Measurements from ENCODE around the gene ACP4.
"Not testable (repeated sequence)": the region's sequence is repeated elsewhere in the genome, so short reads cannot be mapped to it uniquely, and the experiment has no call there.

The ACP4 gene, protein sequence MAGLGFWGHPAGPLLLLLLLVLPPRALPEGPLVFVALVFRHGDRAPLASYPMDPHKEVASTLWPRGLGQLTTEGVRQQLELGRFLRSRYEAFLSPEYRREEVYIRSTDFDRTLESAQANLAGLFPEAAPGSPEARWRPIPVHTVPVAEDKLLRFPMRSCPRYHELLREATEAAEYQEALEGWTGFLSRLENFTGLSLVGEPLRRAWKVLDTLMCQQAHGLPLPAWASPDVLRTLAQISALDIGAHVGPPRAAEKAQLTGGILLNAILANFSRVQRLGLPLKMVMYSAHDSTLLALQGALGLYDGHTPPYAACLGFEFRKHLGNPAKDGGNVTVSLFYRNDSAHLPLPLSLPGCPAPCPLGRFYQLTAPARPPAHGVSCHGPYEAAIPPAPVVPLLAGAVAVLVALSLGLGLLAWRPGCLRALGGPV

DNA sequence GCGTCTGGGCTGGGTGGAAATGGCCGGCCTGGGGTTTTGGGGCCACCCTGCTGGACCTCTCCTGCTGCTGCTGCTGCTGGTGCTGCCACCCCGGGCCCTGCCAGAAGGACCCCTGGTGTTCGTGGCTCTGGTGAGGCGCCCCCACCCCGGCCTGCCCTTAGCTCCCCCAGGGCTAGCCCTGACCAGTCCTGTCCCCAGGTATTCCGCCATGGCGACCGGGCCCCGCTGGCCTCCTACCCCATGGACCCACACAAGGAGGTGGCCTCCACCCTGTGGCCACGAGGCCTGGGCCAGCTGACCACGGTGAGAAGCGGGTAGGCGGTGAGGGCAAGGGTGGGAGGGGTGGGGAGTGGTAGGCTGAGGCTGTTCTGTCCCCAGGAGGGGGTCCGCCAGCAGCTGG is at the start of gene ACP4:
Gene ACP4, plus strand, starts transcription at position 20 of the 400 bp plus-strand sequence. Its CDS starts 0 bp downstream, at position 20.
- no peaks in the 10 kb centered on the region for H3K27me3 ChIP-seq (ENCODE audit: control insufficient read depth, insufficient read depth, low read length)
- 0 out of 2 replicates have a peak, but pooled peaks cover 1% of the 10 kb centered on the region for H3K4me1 ChIP-seq (ENCODE audit: control insufficient read depth, insufficient read depth, low read length)
- H3K36me3 ChIP-seq (ENCODE audit: control insufficient read depth, insufficient read depth, low read length): no peaks in the 10 kb centered on the region
- WGBS (ENCODE audit: insufficient coverage, insufficient read length): no CpG with 5 or more reads among the region's 15 CpGs
- H3K27ac ChIP-seq (ENCODE audit: low read length): no peak within 1 kb of the TSS
- H3K9me3 ChIP-seq (ENCODE audit: control insufficient read depth, insufficient read depth, low read length): no peaks in the 10 kb centered on the region
- no peak within 1 kb of the TSS for H3K4me3 ChIP-seq (ENCODE audit: low read length)
- DNase-seq (ENCODE audit: low read depth, low spot score): no peak

DNA sequence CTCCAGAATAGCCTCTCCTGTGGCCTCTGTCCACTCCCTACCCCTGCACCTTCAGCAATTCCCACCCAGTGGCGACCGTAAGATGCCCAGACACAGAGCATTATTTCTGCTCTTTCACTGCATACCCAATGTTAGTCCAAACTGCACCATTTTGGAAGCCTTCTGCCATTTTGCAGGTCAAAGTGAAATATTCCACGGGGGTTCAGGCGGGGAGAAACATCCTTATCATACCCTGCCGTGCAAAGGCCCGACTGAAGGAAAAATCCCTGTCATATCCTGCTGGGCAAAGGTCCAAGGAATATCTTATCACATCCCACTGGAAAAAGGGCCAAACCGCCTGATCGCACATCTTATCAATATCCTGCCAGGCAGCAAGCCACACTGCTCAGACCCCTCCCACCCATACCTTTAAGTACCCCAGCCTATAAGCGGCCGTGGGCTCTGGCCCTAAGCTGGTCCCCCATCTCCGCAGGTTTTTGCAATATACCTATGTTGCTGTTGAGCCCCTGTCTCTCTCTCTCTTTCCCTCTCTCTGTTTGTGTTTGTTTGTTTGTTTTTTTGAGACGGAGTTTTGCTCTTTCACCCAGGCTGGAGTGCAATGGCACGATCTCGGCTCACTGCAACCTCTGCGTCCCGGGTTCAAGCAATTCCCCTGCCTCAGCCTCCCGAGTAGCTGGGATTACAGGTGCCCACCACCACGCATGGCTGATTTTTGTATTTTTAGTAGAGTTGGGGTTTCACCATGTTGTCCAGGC is 48.9 kb upstream of the ACP4 start:
- no peaks in the 10 kb centered on the region for H3K4me1 ChIP-seq (ENCODE audit: control insufficient read depth, insufficient read depth, low read length)
- no peak for DNase-seq (ENCODE audit: low read depth, low spot score)
- no peak overlapping the region for H3K27ac ChIP-seq (ENCODE audit: low read length)
- H3K27me3 ChIP-seq (ENCODE audit: control insufficient read depth, insufficient read depth, low read length): no peaks in the 10 kb centered on the region
- no CpG with 5 or more reads among the region's 18 CpGs for WGBS (ENCODE audit: insufficient coverage, insufficient read length)
- peaks cover 17% of the 10 kb centered on the region for H3K9me3 ChIP-seq (ENCODE audit: control insufficient read depth, insufficient read depth, low read length)
- no peak overlapping the region for H3K4me3 ChIP-seq (ENCODE audit: low read length)
- no peaks in the 10 kb centered on the region for H3K36me3 ChIP-seq (ENCODE audit: control insufficient read depth, insufficient read depth, low read length)

DNA sequence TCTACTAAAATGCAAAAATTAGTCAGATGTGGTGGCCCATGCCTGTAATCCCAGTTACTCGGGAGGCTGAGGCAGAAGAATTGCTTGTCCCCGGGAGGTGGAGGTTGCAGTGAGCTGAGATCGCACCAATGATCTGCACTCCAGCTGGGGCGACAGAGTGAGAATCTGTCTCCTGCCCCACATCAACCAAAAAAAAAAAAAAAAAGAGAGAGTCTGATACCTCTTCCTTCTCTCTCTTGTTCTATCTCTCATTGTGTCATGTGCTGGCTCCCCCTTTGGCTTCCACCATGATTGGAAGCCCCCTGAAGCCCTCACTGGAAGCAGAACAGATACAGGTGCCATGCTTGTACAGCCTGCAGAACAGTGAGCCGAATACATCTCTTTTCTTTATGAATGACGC is 46.7 kb upstream of the ACP4 start:
- Histone ChIP-seq H3K4me1 (ENCODE audit: control insufficient read depth, insufficient read depth, low read length) (no peaks in the 10 kb centered on the region), H3K27ac (ENCODE audit: low read length) (no peak overlapping the region), H3K4me3 (ENCODE audit: low read length) (no peak overlapping the region), H3K27me3 (ENCODE audit: control insufficient read depth, insufficient read depth, low read length) (no peaks in the 10 kb centered on the region), H3K9me3 (ENCODE audit: control insufficient read depth, insufficient read depth, low read length) (peaks cover 16% of the 10 kb centered on the region), H3K36me3 (ENCODE audit: control insufficient read depth, insufficient read depth, low read length) (no peaks in the 10 kb centered on the region)
- WGBS (ENCODE audit: insufficient coverage, insufficient read length): no CpG with 5 or more reads among the region's 6 CpGs
- no peak for DNase-seq (ENCODE audit: low read depth, low spot score)

DNA sequence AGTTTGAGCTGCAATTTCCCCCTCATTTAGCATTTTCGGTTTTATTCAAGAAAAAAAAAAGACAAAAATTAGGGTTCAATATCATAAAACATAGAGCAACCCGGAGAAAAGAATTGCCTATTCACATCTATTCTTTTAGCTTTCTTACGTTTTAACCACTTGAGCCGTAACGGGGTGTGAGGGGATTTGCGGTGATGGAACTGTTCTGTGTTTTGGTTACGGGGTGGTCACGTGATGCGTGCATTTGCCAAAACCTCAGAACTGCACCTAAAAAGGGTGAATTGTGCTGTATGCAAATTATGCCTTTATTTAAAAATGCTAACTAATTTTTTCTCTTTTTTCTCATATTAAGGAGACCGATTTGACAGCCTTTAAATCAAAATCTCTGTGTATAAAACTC is 45.0 kb upstream of the ACP4 start:
- Histone ChIP-seq H3K4me3 (ENCODE audit: low read length) (no peak overlapping the region), H3K27ac (ENCODE audit: low read length) (no peak overlapping the region), H3K27me3 (ENCODE audit: control insufficient read depth, insufficient read depth, low read length) (no peaks in the 10 kb centered on the region), H3K9me3 (ENCODE audit: control insufficient read depth, insufficient read depth, low read length) (peaks cover 8% of the 10 kb centered on the region), H3K4me1 (ENCODE audit: control insufficient read depth, insufficient read depth, low read length) (no peaks in the 10 kb centered on the region), H3K36me3 (ENCODE audit: control insufficient read depth, insufficient read depth, low read length) (no peaks in the 10 kb centered on the region)
- no peak for DNase-seq (ENCODE audit: low read depth, low spot score)
- no CpG with 5 or more reads among the region's 10 CpGs for WGBS (ENCODE audit: insufficient coverage, insufficient read length)

DNA sequence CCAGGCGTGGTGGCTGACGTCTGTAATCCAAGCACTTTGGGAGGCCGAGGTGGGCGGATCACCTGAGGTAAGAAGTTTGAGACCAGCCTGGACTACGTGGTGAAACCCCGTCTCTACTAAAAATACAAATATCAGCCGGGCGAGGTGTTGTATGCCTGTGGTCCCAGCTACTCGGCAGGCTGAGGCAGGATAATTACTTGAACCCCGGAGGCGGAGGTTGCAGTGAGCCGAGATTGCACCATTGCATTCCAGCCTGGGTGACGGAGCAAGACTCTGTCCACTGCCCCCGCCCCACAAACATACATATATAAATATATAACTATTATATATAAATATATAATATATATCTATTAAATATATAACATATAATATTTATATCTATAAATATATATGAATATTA is 43.1 kb upstream of the ACP4 start:
- H3K27me3 ChIP-seq (ENCODE audit: control insufficient read depth, insufficient read depth, low read length); H3K27ac ChIP-seq (ENCODE audit: low read length); H3K9me3 ChIP-seq (ENCODE audit: control insufficient read depth, insufficient read depth, low read length); H3K36me3 ChIP-seq (ENCODE audit: control insufficient read depth, insufficient read depth, low read length); DNase-seq (ENCODE audit: low read depth, low spot score); H3K4me3 ChIP-seq (ENCODE audit: low read length); H3K4me1 ChIP-seq (ENCODE audit: control insufficient read depth, insufficient read depth, low read length): not testable (repeated sequence)
- WGBS (ENCODE audit: insufficient coverage, insufficient read length): no CpG with 5 or more reads among the region's 14 CpGs

DNA sequence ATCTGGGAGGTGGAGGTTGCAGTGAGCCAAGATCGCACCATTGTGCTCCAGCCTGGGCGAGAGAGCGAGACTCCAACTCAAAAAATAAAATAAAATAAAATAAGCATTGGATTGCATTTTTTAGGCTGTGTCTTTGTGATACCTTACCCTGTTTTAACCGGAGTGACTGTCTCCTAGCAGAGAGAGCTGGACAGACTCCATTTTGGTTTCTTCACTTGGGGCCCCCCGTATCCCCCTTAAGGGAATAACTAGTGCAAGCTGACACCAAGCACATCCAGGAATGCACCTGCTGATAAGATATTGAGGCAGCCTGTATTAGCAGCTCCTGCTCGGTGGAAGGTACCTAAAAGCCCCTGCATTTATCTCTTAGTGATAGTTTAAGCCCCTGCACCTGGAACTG is 40.7 kb upstream of the ACP4 start:
- Histone ChIP-seq H3K36me3 (ENCODE audit: control insufficient read depth, insufficient read depth, low read length) (no peaks in the 10 kb centered on the region), H3K4me1 (ENCODE audit: control insufficient read depth, insufficient read depth, low read length) (no peaks in the 10 kb centered on the region), H3K9me3 (ENCODE audit: control insufficient read depth, insufficient read depth, low read length) (no peaks in the 10 kb centered on the region; the same call in none of the 2 replicates), H3K4me3 (ENCODE audit: low read length) (no peak overlapping the region), H3K27me3 (ENCODE audit: control insufficient read depth, insufficient read depth, low read length) (no peaks in the 10 kb centered on the region), H3K27ac (ENCODE audit: low read length) (no peak overlapping the region)
- no peak for DNase-seq (ENCODE audit: low read depth, low spot score)
- WGBS (ENCODE audit: insufficient coverage, insufficient read length): no CpG with 5 or more reads among the region's 6 CpGs

DNA sequence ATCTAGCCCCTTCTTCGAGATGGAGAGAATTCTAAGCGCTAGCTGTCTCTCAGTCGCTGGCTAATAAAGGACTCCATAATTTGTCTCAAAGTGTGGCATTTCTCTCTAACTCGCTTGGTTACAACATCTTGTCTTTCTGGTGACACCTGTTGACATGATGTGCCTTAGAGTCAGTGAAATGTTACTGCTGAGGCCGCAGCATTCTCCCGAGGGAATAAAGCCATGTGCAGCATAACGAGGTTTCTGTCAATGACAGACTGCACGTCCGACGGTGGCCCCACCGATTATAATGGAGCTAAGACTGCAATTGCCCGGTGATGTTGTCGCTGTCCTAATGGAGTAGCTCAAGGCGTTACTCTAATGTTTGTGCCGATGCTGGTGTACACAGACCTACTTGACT is 40.2 kb upstream of the ACP4 start:
- H3K36me3 ChIP-seq (ENCODE audit: control insufficient read depth, insufficient read depth, low read length): no peaks in the 10 kb centered on the region
- no peaks in the 10 kb centered on the region; the same call in none of the 2 replicates for H3K9me3 ChIP-seq (ENCODE audit: control insufficient read depth, insufficient read depth, low read length)
- DNase-seq (ENCODE audit: low read depth, low spot score): no peak
- H3K4me3 ChIP-seq (ENCODE audit: low read length): no peak overlapping the region
- no peak overlapping the region for H3K27ac ChIP-seq (ENCODE audit: low read length)
- no peaks in the 10 kb centered on the region for H3K27me3 ChIP-seq (ENCODE audit: control insufficient read depth, insufficient read depth, low read length)
- WGBS (ENCODE audit: insufficient coverage, insufficient read length): no CpG with 5 or more reads among the region's 15 CpGs
- H3K4me1 ChIP-seq (ENCODE audit: control insufficient read depth, insufficient read depth, low read length): no peaks in the 10 kb centered on the region

DNA sequence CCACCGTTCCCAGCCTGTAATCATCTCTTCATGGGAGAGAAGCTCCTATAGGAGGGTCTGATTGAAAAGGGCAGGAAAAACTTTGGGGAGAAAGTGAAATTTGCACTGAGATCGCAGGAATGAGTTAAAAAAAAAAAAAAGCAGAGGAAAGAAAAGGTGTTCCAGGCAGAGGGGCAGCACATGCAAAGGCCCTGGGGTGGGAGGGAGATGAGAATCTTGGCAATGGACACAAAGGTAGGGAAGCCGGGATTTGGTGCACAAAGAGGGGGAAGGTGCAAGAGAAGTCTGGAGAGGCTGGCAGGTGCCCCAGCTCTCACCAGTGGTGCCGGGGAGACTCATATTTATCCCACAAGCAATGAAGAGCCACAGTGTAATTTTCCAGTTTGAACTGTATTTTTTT is 36.3 kb upstream of the ACP4 start:
- no peak for DNase-seq (ENCODE audit: low read depth, low spot score)
- no peaks in the 10 kb centered on the region for H3K27me3 ChIP-seq (ENCODE audit: control insufficient read depth, insufficient read depth, low read length)
- WGBS (ENCODE audit: insufficient coverage, insufficient read length): no CpG with 5 or more reads among the region's 4 CpGs
- no peak overlapping the region for H3K27ac ChIP-seq (ENCODE audit: low read length)
- H3K36me3 ChIP-seq (ENCODE audit: control insufficient read depth, insufficient read depth, low read length): no peaks in the 10 kb centered on the region
- H3K4me3 ChIP-seq (ENCODE audit: low read length): no peak overlapping the region
- H3K9me3 ChIP-seq (ENCODE audit: control insufficient read depth, insufficient read depth, low read length): no peaks in the 10 kb centered on the region; the same call in none of the 2 replicates
- no peaks in the 10 kb centered on the region for H3K4me1 ChIP-seq (ENCODE audit: control insufficient read depth, insufficient read depth, low read length)

DNA sequence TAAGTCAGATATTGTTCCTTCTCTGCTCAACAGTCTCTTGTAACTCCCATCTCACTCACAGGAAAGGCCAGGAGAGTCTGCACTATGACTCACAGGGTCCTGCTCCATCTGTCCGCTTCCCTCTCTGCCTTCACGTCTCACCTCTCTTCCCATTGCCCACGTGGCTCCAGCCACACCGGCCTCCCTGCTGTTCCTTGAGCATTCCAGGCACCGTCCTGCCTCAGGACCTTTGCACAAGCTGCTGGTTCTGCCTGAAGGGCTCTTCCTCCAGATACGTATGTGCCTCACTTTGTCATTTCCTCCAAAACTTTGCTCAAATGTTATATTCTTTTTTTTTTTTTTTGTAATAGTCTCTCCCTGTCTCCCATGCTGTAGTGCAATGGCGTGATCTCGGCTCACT is 34.0 kb upstream of the ACP4 start:
- H3K4me1 ChIP-seq (ENCODE audit: control insufficient read depth, insufficient read depth, low read length); H3K27me3 ChIP-seq (ENCODE audit: control insufficient read depth, insufficient read depth, low read length); H3K4me3 ChIP-seq (ENCODE audit: low read length); H3K9me3 ChIP-seq (ENCODE audit: control insufficient read depth, insufficient read depth, low read length); H3K27ac ChIP-seq (ENCODE audit: low read length); H3K36me3 ChIP-seq (ENCODE audit: control insufficient read depth, insufficient read depth, low read length); DNase-seq (ENCODE audit: low read depth, low spot score): not testable (repeated sequence)
- WGBS (ENCODE audit: insufficient coverage, insufficient read length): no CpG with 5 or more reads among the region's 8 CpGs

DNA sequence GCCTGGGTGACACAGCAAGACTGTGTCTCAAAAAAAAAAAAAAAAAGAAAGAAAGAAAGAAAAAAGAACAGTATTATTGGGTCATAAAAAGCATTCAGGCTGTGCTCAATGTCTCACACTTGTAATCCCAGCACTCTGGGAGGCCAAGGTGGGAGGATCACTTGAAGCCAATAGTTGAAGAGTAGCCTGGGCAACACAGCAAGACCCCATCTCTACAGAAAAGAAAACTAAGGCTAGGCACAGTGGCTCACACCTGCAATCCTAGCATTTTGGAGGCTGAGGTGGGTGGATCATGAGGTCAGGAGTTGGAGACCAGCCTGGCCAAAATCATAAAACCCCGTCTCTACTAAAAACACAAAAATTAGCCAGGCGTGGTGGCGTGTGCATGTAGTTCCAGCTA is 32.6 kb upstream of the ACP4 start:
- not testable (repeated sequence) for H3K27me3 ChIP-seq (ENCODE audit: control insufficient read depth, insufficient read depth, low read length); H3K4me3 ChIP-seq (ENCODE audit: low read length); H3K4me1 ChIP-seq (ENCODE audit: control insufficient read depth, insufficient read depth, low read length); H3K9me3 ChIP-seq (ENCODE audit: control insufficient read depth, insufficient read depth, low read length); DNase-seq (ENCODE audit: low read depth, low spot score); H3K27ac ChIP-seq (ENCODE audit: low read length); H3K36me3 ChIP-seq (ENCODE audit: control insufficient read depth, insufficient read depth, low read length)
- WGBS (ENCODE audit: insufficient coverage, insufficient read length): no CpG with 5 or more reads among the region's 3 CpGs

Data from iPS DF 6.9 (cell line).